Central memory CD8-positive, alpha-beta T cell (primary cell): ENCODE results near the gene KCNT1.

Experiments
- ATAC-seq: fragments of 150-1000 bp; cut with Tn5 transposase; replicated peaks from 2 replicates; pipeline ENCODE4 v1.10.0; 2022; ENCODE audit warnings: mild to moderate bottlenecking, moderate FRiP score, moderate number of reproducible peaks; ENCODE audit not compliant: poor library complexity, severe bottlenecking; ENCODE audit errors: extremely low read depth
- DNase-seq, 2 donors: peaks; one replicate each; pipeline ENCODE4 v3.0.0; 2021; ENCODE audit warnings: low spot score in 2 of 2
- H3K27ac Mint-ChIP-seq: one replicate; pipeline ENCODE4 v1.8.0; 2022; ENCODE audit warnings: low read depth, mild to moderate bottlenecking, moderate library complexity, mixed read lengths
- H3K27me3 Mint-ChIP-seq: one replicate; pipeline ENCODE4 v1.8.0; 2022; ENCODE audit warnings: mixed read lengths
- H3K36me3 Mint-ChIP-seq: one replicate; pipeline ENCODE4 v1.8.0; 2022; ENCODE audit warnings: mild to moderate bottlenecking, moderate library complexity, mixed read lengths; ENCODE audit not compliant: insufficient read depth
- H3K4me1 Mint-ChIP-seq: one replicate; pipeline ENCODE4 v1.8.0; 2022; ENCODE audit warnings: mixed read lengths
- H3K4me3 Mint-ChIP-seq: one replicate; pipeline ENCODE4 v1.8.0; 2022; ENCODE audit warnings: mild to moderate bottlenecking, moderate library complexity, mixed read lengths
- H3K9me3 Mint-ChIP-seq: one replicate; pipeline ENCODE4 v1.8.0; 2022; ENCODE audit warnings: mixed read lengths

The KCNT1 gene

DNA sequence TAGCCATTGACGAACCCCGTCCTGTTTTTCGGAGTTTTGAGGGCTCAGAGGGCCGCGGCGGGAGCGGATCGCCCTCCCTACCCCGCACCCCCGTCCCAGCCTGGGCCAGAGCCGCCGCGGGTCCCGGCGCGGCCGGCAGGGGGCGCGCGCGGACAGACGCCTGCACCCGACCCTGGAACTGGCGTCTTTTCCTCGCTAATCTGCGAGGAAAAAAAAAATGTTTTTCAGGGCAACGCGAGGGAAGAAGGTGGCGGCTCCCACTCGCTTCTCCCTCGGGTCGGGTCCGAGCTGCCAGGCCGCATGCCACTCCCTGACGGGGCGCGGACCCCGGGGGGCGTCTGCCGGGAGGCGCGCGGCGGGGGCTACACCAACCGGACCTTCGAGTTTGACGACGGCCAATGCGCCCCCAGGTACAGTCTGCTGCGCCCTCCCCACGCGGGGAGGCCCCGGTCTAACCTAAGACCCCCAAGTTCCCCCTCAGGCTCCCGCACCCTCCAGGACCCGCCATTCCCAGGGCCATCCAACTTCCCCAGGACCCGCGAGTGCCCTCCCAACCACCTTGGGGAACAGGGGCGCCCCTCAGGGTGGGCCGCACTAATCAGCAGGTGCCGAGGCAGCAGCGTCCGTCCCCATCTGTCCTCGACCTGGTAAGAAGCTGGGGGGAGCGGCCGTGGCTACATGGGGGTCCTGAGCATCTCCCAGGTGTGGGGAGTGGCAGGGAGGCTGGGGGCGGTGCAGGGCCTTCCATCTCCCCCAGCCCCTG, at the start of gene KCNT1:
KCNT1 (plus strand) TSS at position 227 of the 763 bp plus-strand sequence; CDS start at position 301, 74 bp downstream.
- H3K4me3 Mint-ChIP-seq = no peak within 1 kb of the TSS
- H3K27me3 Mint-ChIP-seq = peaks cover 19% of the 10 kb centered on the region
- H3K27ac Mint-ChIP-seq = no peak within 1 kb of the TSS
- ATAC-seq = peak; percentile 68
- no peaks in the 10 kb centered on the region for H3K4me1 Mint-ChIP-seq
- peak; percentile 16 to 53 for DNase-seq
- no peaks in the 10 kb centered on the region for H3K9me3 Mint-ChIP-seq
- no peaks in the 10 kb centered on the region for H3K36me3 Mint-ChIP-seq

DNA sequence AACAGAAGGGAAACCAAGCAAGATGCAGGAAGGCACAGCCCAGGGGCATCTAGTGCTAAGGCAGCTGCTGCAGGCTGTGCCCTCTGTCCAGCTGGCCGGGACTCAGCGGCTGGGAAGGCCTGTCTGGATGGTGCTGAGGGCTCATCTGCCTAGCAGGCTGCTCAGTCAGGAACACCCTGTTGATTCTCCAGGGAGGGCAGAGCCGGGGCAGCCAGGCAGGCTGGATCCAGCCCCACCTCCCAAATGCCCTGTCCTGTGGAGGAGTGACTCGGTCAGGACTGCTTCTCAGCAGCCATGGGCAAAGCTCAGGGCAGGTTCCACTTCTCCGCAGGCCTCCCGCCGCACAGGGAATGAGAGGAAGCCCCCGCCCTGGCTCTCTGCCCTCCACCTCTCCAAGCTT, 46.7 kb upstream of the KCNT1 start:
- ATAC-seq (no peak), DNase-seq (no peak)
- Mint-ChIP-seq H3K9me3 (peaks cover 3% of the 10 kb centered on the region), H3K27me3 (peaks cover 36% of the 10 kb centered on the region), H3K27ac (no peak overlapping the region), H3K4me1 (no peaks in the 10 kb centered on the region), H3K36me3 (no peaks in the 10 kb centered on the region), H3K4me3 (no peak overlapping the region)

GRCh38 chr9:135657416-135657815, 44.6 kb upstream of the KCNT1 start:
- ATAC-seq = no peak
- Mint-ChIP-seq H3K4me1 (no peaks in the 10 kb centered on the region), H3K4me3 (no peak overlapping the region), H3K27ac (no peak overlapping the region), H3K36me3 (no peaks in the 10 kb centered on the region), H3K9me3 (no peaks in the 10 kb centered on the region), H3K27me3 (peaks cover 36% of the 10 kb centered on the region)
- DNase-seq = no peak

GRCh38 chr9:135659252-135659651, 42.7 kb upstream of the KCNT1 start:
- ATAC-seq (no peak), DNase-seq (no peak)
- H3K9me3 Mint-ChIP-seq = no peaks in the 10 kb centered on the region
- H3K4me1 Mint-ChIP-seq = no peaks in the 10 kb centered on the region
- no peak overlapping the region for H3K27ac Mint-ChIP-seq
- H3K36me3 Mint-ChIP-seq = no peaks in the 10 kb centered on the region
- H3K27me3 Mint-ChIP-seq = peaks cover 21% of the 10 kb centered on the region
- no peak overlapping the region for H3K4me3 Mint-ChIP-seq

DNA sequence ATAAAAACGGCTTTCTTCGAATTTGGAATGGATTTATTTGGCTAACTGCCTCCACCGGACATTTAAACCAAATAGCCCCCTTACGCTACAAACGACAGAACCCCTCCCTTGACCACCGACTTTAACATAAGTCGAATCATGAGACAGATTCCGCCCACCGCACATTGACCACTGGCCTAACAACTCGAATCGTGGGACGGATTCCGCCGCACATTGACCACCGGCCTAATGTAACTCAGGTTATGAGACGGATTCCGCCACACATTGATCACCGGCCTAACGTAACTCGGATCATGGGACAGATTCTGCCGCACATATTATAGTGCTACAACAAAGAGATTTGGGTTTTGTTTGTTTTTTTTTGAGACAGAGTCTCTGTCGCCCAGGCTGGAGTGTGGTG, 41.6 kb upstream of the KCNT1 start:
- Mint-ChIP-seq H3K4me3 (no peak overlapping the region), H3K36me3 (no peaks in the 10 kb centered on the region), H3K9me3 (no peaks in the 10 kb centered on the region), H3K27ac (no peak overlapping the region), H3K27me3 (peaks cover 9% of the 10 kb centered on the region), H3K4me1 (no peaks in the 10 kb centered on the region)
- DNase-seq = no peak
- ATAC-seq = no peak

- H3K4me3 Mint-ChIP-seq = no peak overlapping the region
- no peak overlapping the region for H3K27ac Mint-ChIP-seq
- H3K4me1 Mint-ChIP-seq = no peaks in the 10 kb centered on the region
- peaks cover 2% of the 10 kb centered on the region for H3K36me3 Mint-ChIP-seq
- DNase-seq (no peak), ATAC-seq (no peak)
- peaks cover 10% of the 10 kb centered on the region for H3K27me3 Mint-ChIP-seq
- no peaks in the 10 kb centered on the region for H3K9me3 Mint-ChIP-seq
These were observed 40.0 kb upstream of the KCNT1 start for GRCh38 chr9:135661816-135662560.

GRCh38 chr9:135662758-135663450, 39.1 kb upstream of the KCNT1 start, which contains the start of gene LCN9:
Gene LCN9, plus strand, starts transcription at chr9:135663309. Its CDS starts 13 bp downstream, at chr9:135663322.
- H3K27ac Mint-ChIP-seq = no peak within 1 kb of the TSS
- DNase-seq (no peak), ATAC-seq (no peak)
- no peak within 1 kb of the TSS for H3K4me3 Mint-ChIP-seq
- peaks cover 2% of the 10 kb centered on the region for H3K36me3 Mint-ChIP-seq
- peaks cover 10% of the 10 kb centered on the region for H3K27me3 Mint-ChIP-seq
- no peaks in the 10 kb centered on the region for H3K9me3 Mint-ChIP-seq
- no peaks in the 10 kb centered on the region for H3K4me1 Mint-ChIP-seq

DNA sequence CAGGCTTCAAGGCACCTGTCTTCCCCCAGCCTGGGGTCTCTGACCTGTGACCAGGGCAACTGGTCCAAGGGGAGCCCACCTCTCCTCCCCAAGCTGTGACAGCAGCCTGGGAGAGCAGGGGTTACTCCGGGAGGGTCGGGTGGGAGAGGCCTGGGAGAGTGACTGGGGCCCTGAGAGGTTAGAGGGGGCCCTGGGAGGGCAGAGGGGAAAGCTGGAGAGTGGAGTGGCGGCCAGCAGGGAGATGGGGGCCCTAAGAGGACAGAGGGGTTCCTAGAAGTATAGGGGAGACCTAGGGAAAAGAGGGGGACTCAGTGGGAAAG, 38.6 kb upstream of the KCNT1 start:
- peaks cover 2% of the 10 kb centered on the region for H3K36me3 Mint-ChIP-seq
- DNase-seq (no peak), ATAC-seq (no peak)
- H3K27me3 Mint-ChIP-seq = peaks cover 10% of the 10 kb centered on the region
- no peak overlapping the region for H3K4me3 Mint-ChIP-seq
- no peaks in the 10 kb centered on the region for H3K9me3 Mint-ChIP-seq
- H3K4me1 Mint-ChIP-seq = no peaks in the 10 kb centered on the region
- no peak overlapping the region for H3K27ac Mint-ChIP-seq

DNA sequence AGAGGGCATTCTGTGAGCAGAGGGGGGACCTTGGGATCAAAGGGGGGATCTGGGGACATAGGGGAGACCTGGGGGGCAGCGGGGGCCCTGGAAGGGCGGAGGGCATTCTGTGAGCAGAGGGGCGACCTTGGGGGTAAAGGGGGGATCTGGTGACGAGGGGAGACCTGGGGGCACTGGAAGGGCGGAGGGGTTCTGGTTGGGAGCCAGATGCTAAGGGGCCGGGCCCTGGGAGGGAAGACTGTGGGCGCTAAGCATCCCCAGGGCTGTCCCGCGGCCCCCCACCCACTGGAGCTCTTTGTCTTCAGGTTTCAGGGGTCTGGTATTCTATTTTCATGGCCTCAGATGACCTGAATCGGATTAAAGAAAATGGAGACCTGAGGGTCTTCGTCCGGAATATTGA, 38.1 kb upstream of the KCNT1 start:
- H3K9me3 Mint-ChIP-seq = no peaks in the 10 kb centered on the region
- ATAC-seq = no peak
- peaks cover 2% of the 10 kb centered on the region for H3K36me3 Mint-ChIP-seq
- H3K4me3 Mint-ChIP-seq = no peak overlapping the region
- no peaks in the 10 kb centered on the region for H3K4me1 Mint-ChIP-seq
- no peak overlapping the region for H3K27ac Mint-ChIP-seq
- peaks cover 10% of the 10 kb centered on the region for H3K27me3 Mint-ChIP-seq
- no peak for DNase-seq

- Mint-ChIP-seq H3K4me1 (no peaks in the 10 kb centered on the region), H3K27me3 (peaks cover 10% of the 10 kb centered on the region), H3K9me3 (no peaks in the 10 kb centered on the region), H3K36me3 (peaks cover 2% of the 10 kb centered on the region), H3K4me3 (no peak overlapping the region), H3K27ac (no peak overlapping the region)
- no peak for ATAC-seq
- no peak for DNase-seq
These were observed 37.7 kb upstream of the KCNT1 start for GRCh38 chr9:135664266-135664665.

DNA sequence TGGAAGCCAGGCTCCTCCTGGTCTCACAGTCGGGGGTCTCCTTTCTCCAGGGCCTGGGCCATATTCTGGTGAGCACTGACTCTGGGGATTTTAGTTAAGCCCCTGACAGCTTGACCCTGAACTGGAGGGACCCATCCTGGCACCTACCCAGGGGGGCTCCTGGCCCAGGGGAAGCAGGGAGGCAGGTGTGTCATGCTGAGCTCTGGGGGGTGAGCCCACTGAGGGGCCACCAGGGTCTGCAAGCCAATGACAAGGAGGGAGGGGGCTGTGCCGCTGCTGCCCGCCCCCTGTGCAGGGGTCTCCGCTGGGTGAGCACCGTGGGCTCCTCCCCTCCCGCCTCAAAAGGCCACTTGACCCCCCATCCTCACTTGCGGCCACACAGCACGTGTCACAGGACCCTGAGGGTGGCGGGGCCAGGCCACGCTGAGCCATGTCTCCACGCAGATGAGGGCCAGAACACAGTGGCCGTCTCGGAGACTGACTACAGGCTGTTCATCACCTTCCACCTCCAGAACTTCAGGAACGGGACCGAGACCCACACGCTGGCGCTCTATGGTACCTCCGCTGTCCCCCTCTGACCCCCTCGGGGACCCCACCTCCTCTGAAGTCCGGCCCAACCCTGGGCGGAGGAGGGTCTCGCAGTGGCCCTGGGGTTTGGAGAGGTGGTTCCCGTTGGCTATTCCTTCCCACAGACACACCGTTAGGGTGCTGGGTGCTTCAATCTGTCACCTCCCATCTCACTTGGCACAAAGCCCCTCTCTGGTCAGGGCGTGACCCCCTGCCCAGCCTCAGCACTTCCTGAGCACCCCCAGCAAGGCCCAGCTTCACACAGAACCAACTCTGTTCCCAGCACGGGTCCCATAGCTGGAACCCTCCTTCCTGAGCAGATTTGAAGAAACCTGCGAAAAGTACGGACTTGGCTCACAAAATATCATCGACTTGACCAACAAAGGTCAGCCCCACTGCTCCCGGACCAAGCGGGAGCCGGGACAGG, 36.9 kb upstream of the KCNT1 start:
- Mint-ChIP-seq H3K4me1 (no peaks in the 10 kb centered on the region), H3K36me3 (peaks cover 2% of the 10 kb centered on the region), H3K9me3 (no peaks in the 10 kb centered on the region), H3K27ac (no peak overlapping the region), H3K4me3 (no peak overlapping the region), H3K27me3 (peaks cover 10% of the 10 kb centered on the region)
- ATAC-seq = no peak
- no peak for DNase-seq

GRCh38 chr9:135665795-135666189, 36.2 kb upstream of the KCNT1 start:
- DNase-seq = no peak
- no peaks in the 10 kb centered on the region for H3K9me3 Mint-ChIP-seq
- ATAC-seq = no peak
- H3K27me3 Mint-ChIP-seq = peaks cover 10% of the 10 kb centered on the region
- no peak overlapping the region for H3K27ac Mint-ChIP-seq
- H3K4me1 Mint-ChIP-seq = no peaks in the 10 kb centered on the region
- peaks cover 2% of the 10 kb centered on the region for H3K36me3 Mint-ChIP-seq
- H3K4me3 Mint-ChIP-seq = no peak overlapping the region
